Measurements from ENCODE around the gene CACNB3. TPM values are rescaled to one million over a fixed set of nuclear protein-coding genes. Genes with fewer than 3 reads are reported as not detected.
A peak's percentile ranks its signal among the peaks of the same experiment; 100 is the strongest.

Gene CACNB3
- total and polyA plus RNA-seq, 2 of the 13 experiments (the other 11 are each of a cell fraction or from before 2014, with no cell fraction given) = 0.29 to 0.54 TPM

DNA sequence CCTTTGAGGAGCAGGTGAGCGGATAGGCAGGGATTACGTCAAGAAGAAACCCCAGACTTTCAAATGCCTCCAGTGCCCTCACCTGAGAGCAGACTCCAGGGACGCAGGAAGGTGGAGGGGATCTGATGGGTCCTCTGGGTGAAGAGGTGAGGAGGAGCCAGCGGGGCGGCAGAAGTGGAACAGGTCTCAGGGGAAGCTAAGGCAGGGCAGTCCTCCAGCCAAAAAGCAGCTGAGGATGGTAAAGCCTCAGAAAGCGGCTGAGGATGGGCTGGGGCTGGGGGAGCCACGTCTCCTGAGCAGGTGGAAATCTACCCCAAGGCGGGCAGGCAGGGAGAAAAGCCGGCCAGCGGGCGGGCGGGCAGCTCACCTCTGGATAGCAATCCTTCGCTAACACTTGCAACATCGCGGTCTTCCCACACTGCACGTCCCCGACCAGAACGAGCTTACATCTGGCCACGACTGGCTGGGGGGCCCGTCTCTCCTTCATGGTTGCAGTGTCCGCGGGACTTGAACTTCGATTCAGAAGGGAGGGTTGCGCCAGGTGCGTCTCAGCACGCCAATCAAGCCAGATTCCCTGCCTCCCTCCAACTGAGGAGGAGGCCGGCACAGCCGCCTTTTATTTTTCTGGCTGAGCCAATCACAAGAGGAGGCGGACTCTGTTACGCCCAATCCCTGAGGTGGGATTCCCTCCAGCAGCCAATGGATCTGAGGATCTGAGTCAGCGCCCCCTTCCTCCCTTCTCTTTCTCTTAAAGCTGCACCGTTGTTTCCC, 47.2 kb downstream of the CACNB3 start, which contains the start of gene RND1 (continued):
- peak; percentile 76 for TF ChIP-seq SP2 (CRISPR knock-in tag; IDR thresholded peaks at IDR 0.05)
- TF ChIP-seq, protein P1, sequence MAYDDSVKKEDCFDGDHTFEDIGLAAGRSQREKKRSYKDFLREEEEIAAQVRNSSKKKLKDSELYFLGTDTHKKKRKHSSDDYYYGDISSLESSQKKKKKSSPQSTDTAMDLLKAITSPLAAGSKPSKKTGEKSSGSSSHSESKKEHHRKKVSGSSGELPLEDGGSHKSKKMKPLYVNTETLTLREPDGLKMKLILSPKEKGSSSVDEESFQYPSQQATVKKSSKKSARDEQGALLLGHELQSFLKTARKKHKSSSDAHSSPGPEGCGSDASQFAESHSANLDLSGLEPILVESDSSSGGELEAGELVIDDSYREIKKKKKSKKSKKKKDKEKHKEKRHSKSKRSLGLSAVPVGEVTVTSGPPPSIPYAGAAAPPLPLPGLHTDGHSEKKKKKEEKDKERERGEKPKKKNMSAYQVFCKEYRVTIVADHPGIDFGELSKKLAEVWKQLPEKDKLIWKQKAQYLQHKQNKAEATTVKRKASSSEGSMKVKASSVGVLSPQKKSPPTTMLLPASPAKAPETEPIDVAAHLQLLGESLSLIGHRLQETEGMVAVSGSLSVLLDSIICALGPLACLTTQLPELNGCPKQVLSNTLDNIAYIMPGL (CRISPR knock-in tag; IDR thresholded peaks at IDR 0.05; ENCODE audit: borderline replicate concordance in 1 of 2, low read depth in 1 of 2) = peak; percentile 46 to 68; a peak in 3 of 4 replicates
- 0 out of 2 replicates have a peak, but pooled peaks have one; percentile 14 for TF ChIP-seq JUN (CRISPR knock-in tag; IDR thresholded peaks at IDR 0.05)
- TF ChIP-seq ETV5 (CRISPR knock-in tag; IDR thresholded peaks at IDR 0.05; ENCODE audit: borderline replicate concordance) = no peak
- TF ChIP-seq KDM2A (CRISPR knock-in tag; IDR thresholded peaks at IDR 0.05; ENCODE audit: borderline replicate concordance, low read depth) = no peak; the same call in 1 of the 2 replicates
- no peak for TF ChIP-seq TEAD3 (CRISPR knock-in tag; optimal IDR thresholded peaks at IDR 0.05; ENCODE audit: borderline replicate concordance)
- 0 out of 2 replicates have a peak, but pooled peaks have one; percentile 40 for TF ChIP-seq ZSCAN29 (CRISPR knock-in tag; conservative IDR thresholded peaks at IDR 0.05)
- no peak for TF ChIP-seq ZNF430 (CRISPR knock-in tag; IDR thresholded peaks at IDR 0.05)
- TF ChIP-seq HIVEP1 (CRISPR knock-in tag; IDR thresholded peaks at IDR 0.05) = peak; percentile 83; the same call in 1 of the 2 replicates
- no peak for TF ChIP-seq ZNF282 (IDR thresholded peaks at IDR 0.05; ENCODE audit: partially characterized antibody)
- TF ChIP-seq GATAD2A (CRISPR knock-in tag; IDR thresholded peaks at IDR 0.05) = peak; percentile 50; the same call in 1 of the 2 replicates
- TF ChIP-seq ZNF180 (CRISPR knock-in tag; IDR thresholded peaks at IDR 0.05; ENCODE audit: borderline replicate concordance, low read depth) = 0 out of 2 replicates have a peak, but pooled peaks have one; percentile 34
- TF ChIP-seq GATAD1 (CRISPR knock-in tag; IDR thresholded peaks at IDR 0.05) = 0 out of 2 replicates have a peak, but pooled peaks have one; percentile 15
- TF ChIP-seq KMT2B (CRISPR knock-in tag; IDR thresholded peaks at IDR 0.05) = no peak
- TF ChIP-seq ZNF33A (CRISPR knock-in tag; IDR thresholded peaks at IDR 0.05; ENCODE audit: borderline replicate concordance) = no peak
- peak; percentile 54; the same call in 1 of the 2 replicates for TF ChIP-seq PHF20 (CRISPR knock-in tag; IDR thresholded peaks at IDR 0.05)
- TF ChIP-seq ATF7 (IDR thresholded peaks at IDR 0.05) = no peak
- TF ChIP-seq ATF7 (CRISPR knock-in tag; IDR thresholded peaks at IDR 0.05) = no peak
- TF ChIP-seq, protein P2, sequence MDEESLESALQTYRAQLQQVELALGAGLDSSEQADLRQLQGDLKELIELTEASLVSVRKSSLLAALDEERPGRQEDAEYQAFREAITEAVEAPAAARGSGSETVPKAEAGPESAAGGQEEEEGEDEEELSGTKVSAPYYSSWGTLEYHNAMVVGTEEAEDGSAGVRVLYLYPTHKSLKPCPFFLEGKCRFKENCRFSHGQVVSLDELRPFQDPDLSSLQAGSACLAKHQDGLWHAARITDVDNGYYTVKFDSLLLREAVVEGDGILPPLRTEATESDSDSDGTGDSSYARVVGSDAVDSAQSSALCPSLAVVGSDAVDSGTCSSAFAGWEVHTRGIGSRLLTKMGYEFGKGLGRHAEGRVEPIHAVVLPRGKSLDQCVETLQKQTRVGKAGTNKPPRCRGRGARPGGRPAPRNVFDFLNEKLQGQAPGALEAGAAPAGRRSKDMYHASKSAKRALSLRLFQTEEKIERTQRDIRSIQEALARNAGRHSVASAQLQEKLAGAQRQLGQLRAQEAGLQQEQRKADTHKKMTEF (CRISPR knock-in tag; IDR thresholded peaks at IDR 0.05) = peak; percentile 63; the same call in 1 of the 2 replicates
- 0 out of 2 replicates have a peak, but pooled peaks have one; percentile 19 for TF ChIP-seq RXRB (CRISPR knock-in tag; IDR thresholded peaks at IDR 0.05; ENCODE audit: borderline replicate concordance)
- peak; percentile 63; the same call in 1 of the 2 replicates for TF ChIP-seq GLI4 (CRISPR knock-in tag; IDR thresholded peaks at IDR 0.05; ENCODE audit: borderline replicate concordance)
- TF ChIP-seq PRMT3 (CRISPR knock-in tag; IDR thresholded peaks at IDR 0.05; ENCODE audit: borderline replicate concordance, low read depth) = no peak
- peak; percentile 26; the same call in 1 of the 2 replicates for TF ChIP-seq BCL3 (CRISPR knock-in tag; IDR thresholded peaks at IDR 0.05)
- no peak for TF ChIP-seq ZNF883 (CRISPR knock-in tag; IDR thresholded peaks at IDR 0.05; ENCODE audit: not compliant biosample characterization)
